B cell (primary cell): ENCODE measurements around the gene RING1.

Experiments
- CTCF ChIP-seq: fragments of 200-600 bp; IDR thresholded peaks from one replicate; pipeline ENCODE4 v1.8.0; 2022; ENCODE audit warnings: antibody characterized with exemption, mild to moderate bottlenecking
- EZH2 ChIP-seq: IDR thresholded peaks from 2 replicates; pipeline ENCODE4 v1.6.1; 2012; ENCODE audit warnings: borderline replicate concordance, low read depth, mild to moderate bottlenecking, moderate library complexity, low read length; ENCODE audit not compliant: insufficient read depth, poor library complexity, severe bottlenecking

- TF ChIP-seq EZH2 (no peak), CTCF (no peak)
These were observed 38.8 kb upstream of the RING1 start for GRCh38 chr6:33169291-33170175.
